ENCODE data around the gene CCT2. TPM values are rescaled to one million over a fixed set of nuclear protein-coding genes. Genes with fewer than 3 reads are reported as not detected.

CCT2 gene
- total and polyA plus RNA-seq, 2 of the 4 experiments (the other 2 are of a cell fraction) = 194 to 651 TPM

DNA sequence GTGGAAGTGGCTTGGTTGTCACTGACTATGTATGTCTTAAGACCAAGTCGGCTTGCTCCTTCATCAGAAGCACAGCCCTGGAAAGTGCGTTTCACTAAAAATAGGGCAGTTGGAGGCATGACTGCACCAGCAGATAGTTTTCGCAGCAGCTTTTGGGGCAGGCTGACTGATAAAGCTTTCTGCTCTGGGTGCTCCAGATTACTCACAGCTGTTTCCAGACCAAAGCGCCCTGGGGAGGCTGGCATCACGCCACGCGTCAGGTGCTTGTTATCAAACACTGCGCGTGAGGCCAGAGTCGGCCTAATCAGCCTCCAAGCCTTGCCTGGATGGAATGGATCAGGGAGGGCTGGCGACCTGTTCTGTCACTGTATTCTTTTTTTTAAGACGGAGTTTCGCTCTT, 38.7 kb downstream of the CCT2 start:
- H2BK20ac ChIP-seq (ENCODE audit: low read depth, low read length) = no peak overlapping the region
- H2BK5ac ChIP-seq (ENCODE audit: low read depth, low read length, poor library complexity, severe bottlenecking) = no peak overlapping the region
- no peak overlapping the region for H3K56ac ChIP-seq (ENCODE audit: extremely low read depth, insufficient read depth, low read length)
- H3K4ac ChIP-seq (ENCODE audit: low read depth, low read length) = no peak overlapping the region
- H3K18ac ChIP-seq (ENCODE audit: low read depth, low read length) = no peak overlapping the region
- H2BK120ac ChIP-seq (ENCODE audit: low read depth, low read length) = no peak overlapping the region
- no TSS peak for BruUV-seq (replicated peaks)
- no peak overlapping the region for H2AK5ac ChIP-seq (ENCODE audit: low read depth, low read length)
- no peak overlapping the region for H3K27ac ChIP-seq (ENCODE audit: insufficient read depth, low read length)
- no peaks in the 10 kb centered on the region for H3K4me1 ChIP-seq (ENCODE audit: control insufficient read depth, insufficient read depth, low read length)
- H4K20me1 ChIP-seq (ENCODE audit: insufficient read depth, low read length) = no peaks in the 10 kb centered on the region
- H3K23ac ChIP-seq (ENCODE audit: low read depth, low read length) = no peak overlapping the region
- CTCF ChIA-PET = no interaction called here
- DNase-seq (peak; percentile 13), ATAC-seq (ENCODE audit: low read depth) (peak; percentile 59; the same call in 1 of the 2 replicates)
- no peaks in the 10 kb centered on the region for H3K79me1 ChIP-seq (ENCODE audit: low read depth in 1 of 2, low read length in 2 of 2)
- H3K9me3 ChIP-seq (ENCODE audit: control insufficient read depth, insufficient read depth, low read length) = no peaks in the 10 kb centered on the region
- H3K9ac ChIP-seq (ENCODE audit: low read depth, low read length) = no peak overlapping the region
- H3K4me3 ChIP-seq (ENCODE audit: insufficient read depth, low read depth, low read length) = no peak overlapping the region
- no peak overlapping the region for H4K8ac ChIP-seq (ENCODE audit: low read depth in 2 of 2, low read length in 2 of 2)
- WGBS, 2 experiments (ENCODE audit: extremely low coverage in 2 of 2, insufficient read length in 1 of 2) = 32% methylated on average over 3 of the region's 13 CpGs; no CpG with 5 or more reads in 1 of the 2 experiments
- no peaks in the 10 kb centered on the region for H3K9me1 ChIP-seq (ENCODE audit: insufficient read depth, low read length)
- POLR2A ChIA-PET (ENCODE audit: unreplicated experiment) = no interaction called here
- H2AFZ ChIP-seq (replicated peaks; ENCODE audit: low read length, poor library complexity) = no peak overlapping the region
- dilution Hi-C loops (cut with HindIII; ENCODE audit: low sequenced_read_pairs, unreplicated experiment) (no loop called here), in situ Hi-C loops (cut with MboI; ENCODE audit: low sequenced_read_pairs) (no loop called here), intact Hi-C loops (cut with micrococcal nuclease) (no loop called here)
- no peaks in the 10 kb centered on the region for H3K36me3 ChIP-seq (ENCODE audit: control insufficient read depth, insufficient read depth, low read length)
- no peak overlapping the region for H2AK9ac ChIP-seq (replicated peaks; ENCODE audit: low read depth, low read length, poor library complexity)
- H2BK15ac ChIP-seq (ENCODE audit: low read depth, low read length) = no peak overlapping the region
- H3K14ac ChIP-seq (replicated peaks; ENCODE audit: low read depth, low read length) = no peak overlapping the region
- no peak overlapping the region for H4K91ac ChIP-seq (ENCODE audit: insufficient read depth, low read depth, low read length)
- no peak for TF ChIP-seq RFX5 (IDR thresholded peaks at IDR 0.05; ENCODE audit: low read depth, low read length)
- TF ChIP-seq CEBPB (IDR thresholded peaks at IDR 0.05; ENCODE audit: low read depth, low read length) = no peak
- TF ChIP-seq FOS (IDR thresholded peaks at IDR 0.05; ENCODE audit: low read depth, low read length) = no peak
- no peak for TF ChIP-seq BHLHE40 (IDR thresholded peaks at IDR 0.05; ENCODE audit: low read depth, low read length)
- no peak for TF ChIP-seq MAFK (IDR thresholded peaks at IDR 0.05; ENCODE audit: low read depth, low read length)
- TF ChIP-seq, protein P1, sequence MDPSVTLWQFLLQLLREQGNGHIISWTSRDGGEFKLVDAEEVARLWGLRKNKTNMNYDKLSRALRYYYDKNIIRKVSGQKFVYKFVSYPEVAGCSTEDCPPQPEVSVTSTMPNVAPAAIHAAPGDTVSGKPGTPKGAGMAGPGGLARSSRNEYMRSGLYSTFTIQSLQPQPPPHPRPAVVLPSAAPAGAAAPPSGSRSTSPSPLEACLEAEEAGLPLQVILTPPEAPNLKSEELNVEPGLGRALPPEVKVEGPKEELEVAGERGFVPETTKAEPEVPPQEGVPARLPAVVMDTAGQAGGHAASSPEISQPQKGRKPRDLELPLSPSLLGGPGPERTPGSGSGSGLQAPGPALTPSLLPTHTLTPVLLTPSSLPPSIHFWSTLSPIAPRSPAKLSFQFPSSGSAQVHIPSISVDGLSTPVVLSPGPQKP (IDR thresholded peaks at IDR 0.05; ENCODE audit: borderline replicate concordance, low read depth, low read length) = no peak
- no peak for TF ChIP-seq MAZ (IDR thresholded peaks at IDR 0.05; ENCODE audit: borderline replicate concordance, low read depth, low read length)
- no peak for TF ChIP-seq CTCF (conservative IDR thresholded peaks at IDR 0.05; ENCODE audit: low read depth, low read length)
- TF ChIP-seq SMC3 (IDR thresholded peaks at IDR 0.05; ENCODE audit: low read depth, low read length) = no peak
- TF ChIP-seq, protein P2, sequence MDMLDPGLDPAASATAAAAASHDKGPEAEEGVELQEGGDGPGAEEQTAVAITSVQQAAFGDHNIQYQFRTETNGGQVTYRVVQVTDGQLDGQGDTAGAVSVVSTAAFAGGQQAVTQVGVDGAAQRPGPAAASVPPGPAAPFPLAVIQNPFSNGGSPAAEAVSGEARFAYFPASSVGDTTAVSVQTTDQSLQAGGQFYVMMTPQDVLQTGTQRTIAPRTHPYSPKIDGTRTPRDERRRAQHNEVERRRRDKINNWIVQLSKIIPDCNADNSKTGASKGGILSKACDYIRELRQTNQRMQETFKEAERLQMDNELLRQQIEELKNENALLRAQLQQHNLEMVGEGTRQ (IDR thresholded peaks at IDR 0.05; ENCODE audit: low read depth, low read length) = no peak
- no peak for TF ChIP-seq POLR2A (IDR thresholded peaks at IDR 0.05; ENCODE audit: low read depth, low read length)
- no peak for TF ChIP-seq MXI1 (IDR thresholded peaks at IDR 0.05; ENCODE audit: borderline replicate concordance, low read depth, low read length)
- no peak for TF ChIP-seq RCOR1 (IDR thresholded peaks at IDR 0.05; ENCODE audit: insufficient replicate concordance, low read length)
- TF ChIP-seq CHD1 (IDR thresholded peaks at IDR 0.05; ENCODE audit: low read depth, low read length) = no peak
- TF ChIP-seq NFE2L2 (IDR thresholded peaks at IDR 0.05; ENCODE audit: low read depth, low read length) = no peak
- TF ChIP-seq RAD21 (IDR thresholded peaks at IDR 0.05; ENCODE audit: low read length) = no peak
- H4K5ac ChIP-seq (ENCODE audit: low read depth, low read length) = no peak overlapping the region
- peaks cover 17% of the 10 kb centered on the region for H3K27me3 ChIP-seq (ENCODE audit: control insufficient read depth, insufficient read depth, low read length)
- no peak overlapping the region for H3K4me2 ChIP-seq (ENCODE audit: low read depth, low read length)
